A673 (cell line): Measurements from ENCODE around the gene GRID1. TPM values are rescaled to one million over a fixed set of nuclear protein-coding genes. Genes with fewer than 3 reads are reported as not detected.

Source experiments
- BruUV-seq: library from RNA; stranded (reverse); fragments of 400-500 nt; replicated peaks from 2 replicates; lab custom pipeline; 2021; lab: Mats Ljungman, UMichigan
- CTCF ChIA-PET: fragments of 300-600 bp; sonication (Branson Sonifier 250); formaldehyde crosslinking; loops from one replicate; lab custom pipeline; 2022; ENCODE audit warnings: antibody characterized with exemption; lab: Charles Lee
- POLR2A ChIA-PET: fragments of 300-600 bp; sonication (Branson Sonifier 250); formaldehyde crosslinking; loops from one replicate; lab custom pipeline; 2022; ENCODE audit warnings: antibody characterized with exemption; ENCODE audit not compliant: low non-redundant PET; lab: Charles Lee
- DNase-seq: peaks from one replicate; pipeline ENCODE4 v3.0.0-alpha.2; 2015; ENCODE audit warnings: low spot score
- H3K27ac ChIP-seq: fragments of 200-600 bp; sonication (generic); 2 replicates; pipeline ENCODE4 v1.5.1; 2016; ENCODE audit warnings: mixed run types, low read depth, mild to moderate bottlenecking, mixed read lengths, antibody characterized with exemption, low read length; ENCODE audit not compliant: poor library complexity, severe bottlenecking
- H3K27me3 ChIP-seq: fragments of 200-600 bp; sonication (generic); replicated peaks from 2 replicates; pipeline ENCODE4 v1.6.1; 2017; ENCODE audit warnings: mixed run types, low read depth, mild to moderate bottlenecking, mixed read lengths, antibody characterized with exemption, low read length; ENCODE audit not compliant: insufficient read depth, poor library complexity
- H3K36me3 ChIP-seq: fragments of 200-600 bp; sonication (generic); 2 replicates; pipeline ENCODE4 v1.6.1; 2016; ENCODE audit warnings: mixed run types, mild to moderate bottlenecking, mixed read lengths, antibody characterized with exemption, low read length; ENCODE audit not compliant: insufficient read depth, poor library complexity, severe bottlenecking
- H3K4me1 ChIP-seq: fragments of 200-600 bp; sonication (generic); 2 replicates; pipeline ENCODE4 v1.6.1; 2017; ENCODE audit warnings: mixed run types, mild to moderate bottlenecking, mixed read lengths, antibody characterized with exemption, low read length; ENCODE audit not compliant: insufficient read depth, poor library complexity, severe bottlenecking
- H3K4me3 ChIP-seq: fragments of 200-600 bp; sonication (generic); 2 replicates; pipeline ENCODE4 v1.5.1; 2016; ENCODE audit warnings: low read depth, mixed run types, mild to moderate bottlenecking, mixed read lengths, low read length; ENCODE audit not compliant: poor library complexity, severe bottlenecking
- H3K9me3 ChIP-seq: fragments of 200-600 bp; sonication (generic); 2 replicates; pipeline ENCODE4 v1.6.1; 2016; ENCODE audit warnings: mixed run types, low read depth, mild to moderate bottlenecking, mixed read lengths, antibody characterized with exemption, low read length; ENCODE audit not compliant: poor library complexity, severe bottlenecking
- CTCF ChIP-seq: fragments of 300-800, 200-600 bp; sonication (generic); conservative IDR thresholded peaks from 2 replicates; pipeline ENCODE4 v1.5.1; 2017; ENCODE audit warnings: low read depth, mild to moderate bottlenecking, antibody characterized with exemption, low read length, moderate library complexity, mixed read lengths
- EZH2 ChIP-seq: fragments of 200-600 bp; sonication (generic); IDR thresholded peaks from 2 replicates; pipeline ENCODE4 v1.6.1; 2017; ENCODE audit warnings: borderline replicate concordance, low read depth, mild to moderate bottlenecking, mixed read lengths, antibody characterized with exemption, low read length; ENCODE audit not compliant: poor library complexity, severe bottlenecking
- intact Hi-C: fragments of 100-400 bp; cut with micrococcal nuclease; formaldehyde crosslinking; loops from one replicate; pipeline ENCODE4 v1.10.0; 2022; ENCODE audit not compliant: unreplicated experiment
- total RNA-seq: library from RNA; stranded (reverse); gene quantifications from 2 replicates; pipeline ENCODE4 v1.2.3, GENCODE V29; 2021

Gene GRID1
- total RNA-seq, 1 experiment from 2014 or later = not detected

- peaks cover 14% of the 10 kb centered on the region for H3K4me1 ChIP-seq
- H3K9me3 ChIP-seq = no peaks in the 10 kb centered on the region
- no TSS peak for BruUV-seq
- H3K27me3 ChIP-seq = peaks cover 30% of the 10 kb centered on the region
- no peak overlapping the region for H3K27ac ChIP-seq
- TF ChIP-seq EZH2 (no peak), CTCF (no peak)
- DNase-seq = no peak
- no peaks in the 10 kb centered on the region for H3K36me3 ChIP-seq
- intact Hi-C loops = no loop called here
- ChIA-PET POLR2A (no interaction called here), CTCF (no interaction called here)
- H3K4me3 ChIP-seq = no peak overlapping the region
Measured at GRCh38 chr10:86402283-86402941, 35.8 kb upstream of the GRID1 start.

- no peaks in the 10 kb centered on the region for H3K36me3 ChIP-seq
- ChIA-PET CTCF (no interaction called here), POLR2A (no interaction called here)
- no peaks in the 10 kb centered on the region for H3K9me3 ChIP-seq
- TF ChIP-seq CTCF = no peak
- TF ChIP-seq EZH2 = peak; percentile 23
- peak overlapping the region; percentile 69 for H3K4me3 ChIP-seq
- H3K27me3 ChIP-seq = peaks cover 30% of the 10 kb centered on the region
- peak; percentile 36 for DNase-seq
- intact Hi-C loops = no loop called here
- no peak overlapping the region for H3K27ac ChIP-seq
- BruUV-seq = no TSS peak
- H3K4me1 ChIP-seq = peaks cover 14% of the 10 kb centered on the region
Measured at GRCh38 chr10:86401588-86402282, 35.1 kb upstream of the GRID1 start.

GRCh38 chr10:86400705-86401587, 34.4 kb upstream of the GRID1 start:
- TF ChIP-seq CTCF (no peak), EZH2 (no peak)
- Histone ChIP-seq H3K27ac (no peak overlapping the region), H3K4me3 (peak overlapping the region; percentile 69), H3K9me3 (no peaks in the 10 kb centered on the region), H3K4me1 (peaks cover 14% of the 10 kb centered on the region), H3K36me3 (no peaks in the 10 kb centered on the region), H3K27me3 (peaks cover 30% of the 10 kb centered on the region)
- POLR2A ChIA-PET = no interaction called here
- BruUV-seq = no TSS peak
- DNase-seq = no peak
- intact Hi-C loops = no loop called here
- CTCF ChIA-PET = interaction anchor here (1.5 kb wide), 1 partner anchor 185 kb away, joined by 13 read pairs; no protein-coding TSS in a partner anchor
